IPS-20b (cell line): ENCODE measurements around the gene ABO.
"Not testable (repeated sequence)": the region's sequence is repeated elsewhere in the genome, so short reads cannot be mapped to it uniquely, and the experiment has no call there.

ENCODE experiments used
- H3K27ac ChIP-seq: one replicate; pipeline ENCODE4 v1.5.1; 2013; ENCODE audit warnings: low read length
- H3K27me3 ChIP-seq: 2 replicates; pipeline ENCODE4 v1.6.1; 2013; ENCODE audit warnings: mild to moderate bottlenecking, low read length, inconsistent platforms; ENCODE audit not compliant: insufficient read depth
- H3K36me3 ChIP-seq: 2 replicates; pipeline ENCODE4 v1.6.1; 2013; ENCODE audit warnings: low read depth, mild to moderate bottlenecking, inconsistent platforms, low read length, moderate library complexity; ENCODE audit not compliant: insufficient read depth
- H3K4me1 ChIP-seq: 2 replicates; pipeline ENCODE4 v1.6.1; 2013; ENCODE audit warnings: mild to moderate bottlenecking, control low read depth, inconsistent platforms, low read length, moderate library complexity; ENCODE audit not compliant: insufficient read depth
- H3K4me3 ChIP-seq: 2 replicates; pipeline ENCODE4 v1.5.1; 2013; ENCODE audit warnings: mild to moderate bottlenecking, low read length, inconsistent platforms
- H3K9ac ChIP-seq: 2 replicates; pipeline ENCODE4 v1.6.1; 2013; ENCODE audit warnings: low read depth, mild to moderate bottlenecking, inconsistent platforms, low read length, moderate library complexity
- H3K9me3 ChIP-seq: 2 replicates; pipeline ENCODE4 v1.6.1; 2013; ENCODE audit warnings: mild to moderate bottlenecking, low read depth, low read length, inconsistent platforms; ENCODE audit not compliant: insufficient read depth

Gene ABO

DNA sequence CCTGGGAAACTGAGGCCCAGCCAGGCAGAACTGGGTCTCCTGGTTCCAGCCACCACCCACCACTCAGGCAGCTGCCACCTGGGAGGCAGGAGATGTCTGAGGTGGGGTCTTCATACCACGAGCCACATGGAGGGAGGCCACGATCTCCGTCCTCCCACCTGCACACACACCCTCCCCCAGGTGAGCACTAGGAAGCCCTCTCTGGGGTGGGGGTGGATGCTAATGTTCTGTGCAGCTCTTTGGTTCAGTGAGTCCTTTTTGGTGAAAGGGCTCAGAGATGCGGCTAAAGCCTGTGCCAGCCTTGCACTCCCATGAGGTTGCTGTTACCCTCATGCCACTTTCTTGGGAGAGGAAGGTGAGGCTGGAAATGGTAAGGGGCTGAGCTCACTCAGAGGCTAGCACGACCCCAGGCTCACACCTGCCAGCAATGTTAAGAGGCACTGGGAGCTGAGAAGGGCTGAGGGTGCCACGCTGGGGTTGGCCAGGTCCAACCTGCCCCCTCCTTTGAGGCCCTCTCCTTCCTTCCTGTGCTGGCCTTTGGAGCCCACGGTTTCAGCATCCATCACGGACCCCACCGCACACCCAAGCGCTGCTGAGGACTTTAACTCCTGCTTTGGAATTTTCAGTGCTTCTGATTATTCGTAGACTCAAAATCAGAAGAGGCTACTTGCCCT is 39.3 kb downstream of the ABO start:
- Histone ChIP-seq H3K27me3 (peaks cover 23% of the 10 kb centered on the region), H3K9me3 (no peaks in the 10 kb centered on the region), H3K9ac (no peak overlapping the region), H3K4me1 (no peaks in the 10 kb centered on the region; the same call in 1 of the 2 replicates), H3K4me3 (no peak overlapping the region), H3K36me3 (no peaks in the 10 kb centered on the region), H3K27ac (no peak overlapping the region)

DNA sequence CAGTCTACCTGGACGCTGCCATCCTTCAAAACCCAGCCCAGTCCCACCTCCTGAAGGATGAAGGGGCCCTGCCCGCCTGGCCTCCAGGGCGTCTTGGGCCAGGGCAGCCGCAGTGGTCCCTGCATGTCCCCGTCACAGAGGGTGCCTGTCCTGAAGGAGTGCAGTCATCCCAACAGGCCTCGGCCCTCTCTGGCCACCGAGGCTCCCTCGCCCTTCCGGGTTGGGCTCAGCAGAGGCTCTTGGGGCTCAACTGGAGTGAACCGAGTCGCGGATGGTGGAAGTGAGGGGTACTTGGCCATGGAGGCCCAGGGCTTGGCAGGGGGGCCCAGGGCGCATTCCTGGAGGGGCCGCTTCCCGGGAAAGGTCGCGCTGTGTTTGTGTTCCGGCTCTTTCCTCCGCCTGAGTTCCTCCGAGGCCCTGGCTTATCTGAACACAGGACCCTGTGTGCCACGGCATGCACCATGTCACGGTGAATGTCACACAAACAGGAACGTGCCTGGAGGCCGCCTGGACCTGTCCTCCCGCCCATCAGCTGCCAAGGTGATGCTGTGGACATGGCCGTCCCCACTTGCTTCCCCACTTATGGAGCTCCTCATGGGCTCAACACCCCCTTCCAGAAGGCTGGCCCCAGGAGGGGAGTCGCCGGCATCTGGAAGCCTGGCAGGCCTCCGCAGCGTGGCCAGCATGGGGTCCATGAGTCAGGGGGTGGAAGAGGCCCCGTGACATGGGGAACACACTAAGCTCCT is 40.3 kb downstream of the ABO start:
- no peaks in the 10 kb centered on the region for H3K9me3 ChIP-seq
- no peak overlapping the region for H3K9ac ChIP-seq
- no peak overlapping the region for H3K4me3 ChIP-seq
- no peak overlapping the region for H3K27ac ChIP-seq
- no peaks in the 10 kb centered on the region; the same call in 1 of the 2 replicates for H3K4me1 ChIP-seq
- H3K27me3 ChIP-seq: peaks cover 23% of the 10 kb centered on the region
- no peaks in the 10 kb centered on the region for H3K36me3 ChIP-seq

DNA sequence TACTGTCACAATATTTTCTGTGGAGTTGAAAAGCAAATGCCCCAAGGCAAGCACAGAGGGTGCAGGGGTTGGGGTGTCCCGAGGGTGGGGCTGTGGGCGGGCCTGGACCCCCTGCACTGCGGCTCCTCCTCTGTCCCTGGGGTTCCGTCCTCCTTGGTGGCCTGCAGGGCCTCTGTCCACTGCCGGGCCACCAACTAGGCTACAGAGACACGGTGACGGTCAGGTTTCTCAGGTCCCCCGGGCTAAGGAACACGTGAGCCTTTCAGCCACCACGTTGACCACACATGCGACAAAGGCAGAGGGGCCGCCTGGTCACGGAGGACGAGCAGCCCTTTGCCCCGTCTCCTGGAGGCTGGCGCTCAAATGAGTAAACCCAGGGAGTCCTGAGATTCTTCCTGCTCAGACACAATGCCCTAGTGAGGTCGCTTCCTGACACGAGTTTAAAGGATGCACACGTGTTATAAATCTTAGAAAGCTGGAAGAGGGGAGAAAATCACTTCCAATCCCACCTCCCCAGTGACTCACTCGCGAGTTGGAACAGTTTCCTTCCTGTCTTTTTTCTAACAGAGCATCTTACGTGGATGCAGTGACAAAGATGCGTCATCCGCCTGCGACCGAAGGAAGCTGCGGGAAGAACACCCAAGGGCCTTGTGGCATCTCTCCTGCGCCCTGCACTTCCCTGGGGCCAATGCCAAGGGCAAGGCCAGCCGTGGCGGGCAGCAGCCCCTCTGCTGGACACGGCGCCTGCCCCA is 41.1 kb downstream of the ABO start:
- Histone ChIP-seq H3K4me3 (no peak overlapping the region), H3K9ac (no peak overlapping the region), H3K27me3 (peaks cover 23% of the 10 kb centered on the region), H3K9me3 (no peaks in the 10 kb centered on the region), H3K27ac (no peak overlapping the region), H3K4me1 (no peaks in the 10 kb centered on the region; the same call in 1 of the 2 replicates), H3K36me3 (no peaks in the 10 kb centered on the region)

DNA sequence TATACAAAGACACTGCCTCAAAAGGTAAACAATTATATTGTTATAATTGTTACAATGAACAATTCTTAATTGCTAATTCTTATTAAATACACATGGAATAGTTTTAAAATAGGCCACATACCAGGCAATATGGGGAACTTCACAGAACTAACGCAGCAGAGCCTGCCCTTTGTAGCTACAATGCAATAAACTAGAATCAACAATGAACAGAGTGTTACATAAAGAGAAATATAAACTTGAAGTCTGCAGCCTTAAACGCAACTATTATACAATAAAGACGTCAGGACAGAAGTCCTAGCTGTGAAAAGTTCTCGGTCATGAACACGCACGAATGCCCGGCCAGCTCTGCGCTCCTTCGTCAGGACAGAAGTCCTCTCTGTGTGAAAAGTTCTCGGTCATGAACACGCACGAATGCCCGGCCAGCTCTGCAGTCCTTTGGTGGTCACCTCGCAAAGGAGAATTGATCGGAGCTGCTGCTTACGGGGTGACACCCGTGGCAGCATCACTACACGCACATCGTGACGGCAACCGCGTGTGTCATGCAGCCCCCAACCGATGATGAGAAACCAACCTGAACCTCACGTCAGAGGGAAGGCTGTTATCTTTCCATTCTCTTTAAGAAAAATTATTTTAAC is 43.0 kb downstream of the ABO start:
- H3K27ac ChIP-seq, H3K4me1 ChIP-seq, H3K9ac ChIP-seq, H3K36me3 ChIP-seq, H3K4me3 ChIP-seq, H3K9me3 ChIP-seq: not testable (repeated sequence)
- H3K27me3 ChIP-seq: peaks cover 10% of the 10 kb centered on the region

DNA sequence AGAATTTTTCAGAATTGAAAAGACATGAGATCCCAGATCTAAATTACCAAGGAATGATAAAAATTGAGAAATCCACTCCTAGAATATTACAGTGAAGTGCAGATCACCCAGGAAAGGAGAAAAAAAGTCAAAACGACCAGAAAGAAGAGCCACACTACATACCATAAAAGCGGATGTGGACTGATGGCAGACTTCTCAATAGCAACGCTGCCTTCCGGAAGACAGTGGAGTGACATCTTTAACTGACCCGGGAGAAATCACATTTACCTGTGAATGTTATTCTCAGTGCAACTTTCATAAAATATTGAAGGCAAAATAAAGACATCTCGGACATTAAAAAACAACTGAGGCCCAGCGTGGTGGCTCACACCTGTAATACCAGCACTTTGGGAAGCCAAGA is 44.5 kb downstream of the ABO start:
- H3K36me3 ChIP-seq, H3K4me3 ChIP-seq, H3K27me3 ChIP-seq: not testable (repeated sequence)

DNA sequence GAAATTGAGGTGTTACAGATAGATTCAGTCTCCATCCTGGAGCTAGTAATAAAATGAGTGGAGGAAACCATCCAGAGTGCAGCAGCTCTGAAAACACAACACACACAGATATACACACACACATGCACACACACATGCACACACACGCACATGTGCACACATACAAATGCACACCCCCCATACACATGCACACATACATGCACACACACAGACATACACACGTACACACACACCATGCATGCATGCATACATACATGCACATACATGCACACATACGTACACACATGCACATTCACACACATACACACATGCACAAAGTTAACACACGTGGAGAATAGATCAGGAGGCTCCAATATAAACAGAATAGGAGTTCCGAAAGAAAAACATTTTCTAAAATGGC is 44.9 kb downstream of the ABO start:
- no peaks in the 10 kb centered on the region for H3K4me1 ChIP-seq
- no peaks in the 10 kb centered on the region for H3K27me3 ChIP-seq
- no peaks in the 10 kb centered on the region for H3K36me3 ChIP-seq
- no peak overlapping the region for H3K9ac ChIP-seq
- no peak overlapping the region for H3K27ac ChIP-seq
- no peak overlapping the region for H3K4me3 ChIP-seq
- no peaks in the 10 kb centered on the region for H3K9me3 ChIP-seq

More for the DNA sequence above, 44.5 kb downstream of the ABO start:
- H3K27ac ChIP-seq, H3K9me3 ChIP-seq, H3K9ac ChIP-seq, H3K4me1 ChIP-seq: not testable (repeated sequence)

DNA sequence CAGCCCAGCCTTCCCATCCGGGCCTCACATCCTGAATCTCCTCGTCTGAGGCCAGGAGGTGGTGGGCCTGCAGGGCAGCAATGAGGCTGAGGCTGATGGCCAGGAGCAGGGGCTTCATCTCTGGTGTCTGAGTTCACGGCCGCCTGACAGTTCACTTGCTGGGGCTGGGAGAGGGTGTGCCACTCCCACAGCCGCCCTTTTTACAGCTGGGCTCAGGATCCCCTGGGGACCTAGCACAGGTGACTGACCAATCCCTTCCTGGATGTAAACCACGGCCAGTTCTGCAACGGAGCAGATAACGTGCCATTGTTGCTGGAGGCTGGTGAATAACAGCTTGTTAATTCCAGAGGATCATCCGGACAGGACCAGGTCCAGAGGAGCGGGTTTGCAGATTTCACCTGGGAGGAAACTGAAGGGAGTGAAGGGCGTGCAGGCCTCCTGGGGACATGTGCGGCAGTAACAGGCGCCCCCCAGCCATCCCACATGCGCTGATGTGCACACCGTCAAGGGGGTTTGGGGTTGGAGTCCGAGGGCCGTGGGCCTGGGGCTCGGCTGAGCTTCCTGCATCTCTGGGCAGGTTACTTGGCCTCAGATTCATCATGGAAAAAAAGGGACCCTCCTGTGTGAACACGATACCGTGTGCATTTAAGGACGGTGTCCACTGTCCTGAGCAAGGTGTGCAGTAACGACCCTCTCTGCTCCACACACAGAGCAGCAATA is 46.4 kb downstream of the ABO start:
- H3K4me1 ChIP-seq, H3K4me3 ChIP-seq, H3K27ac ChIP-seq, H3K9ac ChIP-seq, H3K27me3 ChIP-seq, H3K9me3 ChIP-seq, H3K36me3 ChIP-seq: not testable (repeated sequence)

DNA sequence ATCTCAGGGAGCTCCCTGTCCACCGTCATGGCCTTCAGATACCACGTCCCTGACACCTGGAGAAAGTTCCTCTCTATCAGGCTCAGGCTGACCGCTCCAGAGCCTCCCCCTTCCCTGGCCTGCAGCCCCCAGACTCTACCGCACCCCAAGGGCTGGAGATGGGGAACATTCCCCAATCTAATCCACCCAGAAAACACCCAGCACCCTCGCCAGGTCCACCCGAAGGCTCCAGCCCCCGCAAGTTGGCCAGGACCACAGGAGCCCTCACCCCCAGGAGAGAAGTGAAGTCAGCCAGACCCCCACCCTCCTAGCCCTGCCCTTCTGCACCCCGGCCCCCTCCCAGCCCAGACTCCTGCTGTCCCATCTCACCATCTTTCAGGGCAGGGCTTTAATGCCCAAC is 47.0 kb downstream of the ABO start:
- not testable (repeated sequence) for H3K9ac ChIP-seq, H3K4me1 ChIP-seq, H3K9me3 ChIP-seq, H3K27me3 ChIP-seq, H3K36me3 ChIP-seq, H3K27ac ChIP-seq, H3K4me3 ChIP-seq

DNA sequence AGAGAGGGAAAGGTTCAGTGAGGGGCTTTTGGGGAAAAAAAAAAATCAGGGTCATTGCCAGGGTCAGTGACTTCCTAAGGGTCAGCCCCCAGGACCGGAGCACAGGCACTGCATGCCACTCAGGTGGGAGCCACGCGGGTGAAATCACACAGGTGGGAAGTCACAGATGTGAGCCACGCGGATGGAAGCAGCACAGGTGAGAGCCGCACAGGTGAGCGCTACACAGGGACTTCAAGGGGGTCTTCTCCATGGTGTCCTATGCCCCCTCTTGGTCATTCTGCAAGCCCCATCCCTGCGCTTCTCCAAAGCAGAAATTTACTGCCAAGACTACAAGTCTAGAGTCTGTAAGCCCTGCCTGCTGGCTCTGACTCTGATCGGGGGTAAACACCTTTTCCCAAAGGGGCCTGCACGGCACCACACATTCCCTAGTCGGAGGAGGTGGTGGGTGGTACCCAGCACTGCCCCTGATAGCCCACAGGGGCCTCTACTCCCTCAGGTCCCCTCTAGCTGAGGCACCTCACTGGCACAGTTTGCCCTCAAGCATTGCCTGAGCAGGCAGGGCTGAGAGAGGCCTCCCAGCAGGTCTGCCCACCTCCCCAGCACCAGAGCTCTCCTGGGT is 47.6 kb downstream of the ABO start:
- H3K27ac ChIP-seq: no peak overlapping the region
- H3K4me1 ChIP-seq: no peaks in the 10 kb centered on the region
- no peak overlapping the region for H3K9ac ChIP-seq
- no peak overlapping the region for H3K4me3 ChIP-seq
- H3K27me3 ChIP-seq: no peaks in the 10 kb centered on the region
- H3K9me3 ChIP-seq: no peaks in the 10 kb centered on the region
- H3K36me3 ChIP-seq: no peaks in the 10 kb centered on the region

DNA sequence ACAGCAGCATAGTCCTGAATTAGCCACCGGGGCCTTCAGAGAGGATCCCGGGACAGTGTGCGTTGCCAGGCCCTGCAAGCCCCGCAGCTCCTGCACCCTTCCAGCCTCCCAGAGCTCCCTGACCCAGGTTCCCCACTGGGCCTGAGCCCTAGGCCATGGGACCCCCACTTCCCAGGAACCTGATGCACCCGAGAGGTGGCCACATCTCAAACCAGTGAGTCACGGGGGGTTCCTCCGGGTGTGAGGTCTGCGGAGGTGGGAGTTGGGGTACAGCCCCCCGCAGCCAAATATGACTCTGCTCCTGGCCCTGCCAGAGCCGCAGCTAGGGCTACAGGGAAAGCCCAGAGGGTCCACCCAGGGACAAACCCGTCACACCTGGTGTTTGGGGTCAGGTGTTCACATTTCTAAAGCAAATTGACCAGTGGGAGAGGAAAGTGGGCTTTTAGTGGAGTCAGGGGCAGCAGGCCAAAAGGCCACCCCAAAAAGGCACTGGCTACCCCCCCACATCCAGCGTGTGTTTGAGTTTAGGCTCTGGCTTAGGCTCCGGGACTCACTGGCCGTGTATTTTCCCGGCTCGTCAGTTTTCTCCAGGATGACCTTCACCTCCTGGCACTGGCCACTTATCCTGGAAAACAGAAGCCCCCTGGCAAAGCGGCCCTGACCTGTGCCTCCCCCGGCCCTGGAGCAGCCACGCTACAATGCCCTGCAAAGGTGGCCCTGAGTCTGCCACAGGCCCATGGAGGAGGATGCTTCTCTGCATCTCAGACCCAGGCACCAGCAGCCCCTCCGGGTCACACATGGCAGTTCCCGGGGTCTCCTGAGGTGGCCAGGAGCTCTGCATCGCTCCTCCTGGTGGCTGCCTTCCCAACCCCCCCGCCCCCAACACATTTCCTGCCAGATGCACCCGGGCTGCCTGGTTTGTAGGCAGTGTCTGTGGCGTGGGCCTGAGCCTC is 48.5 kb downstream of the ABO start:
- Histone ChIP-seq H3K9ac (no peak overlapping the region), H3K36me3 (no peaks in the 10 kb centered on the region), H3K4me3 (no peak overlapping the region), H3K9me3 (no peaks in the 10 kb centered on the region), H3K27me3 (no peaks in the 10 kb centered on the region), H3K4me1 (no peaks in the 10 kb centered on the region), H3K27ac (no peak overlapping the region)
